ENCODE data around the gene GNPTG.
A peak's percentile ranks its signal among the peaks of the same experiment; 100 is the strongest.

Gene GNPTG

DNA sequence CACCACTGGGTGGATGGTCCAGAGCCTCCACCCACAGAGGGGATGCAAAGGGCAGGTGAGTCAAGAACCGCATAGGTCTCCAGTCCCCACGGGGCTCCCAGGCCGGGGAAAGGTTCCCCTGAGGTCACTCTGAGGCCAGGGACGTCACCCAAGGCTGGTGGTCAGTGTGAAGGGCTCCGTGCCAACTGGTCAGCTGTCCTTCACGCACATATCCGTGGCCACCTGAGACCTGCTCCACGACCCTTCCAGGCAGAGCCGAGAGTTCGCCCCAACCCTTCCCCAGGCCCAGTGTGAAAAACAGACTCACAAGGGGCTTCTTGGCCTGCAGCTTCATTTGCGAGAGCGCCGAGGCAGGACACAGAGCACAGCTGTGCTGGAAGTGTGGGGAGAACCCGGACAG, 2.8 kb upstream of the GNPTG start:
- DNase-seq (ENCODE audit: low read depth, low spot score), result no peak
- WGBS (ENCODE audit: insufficient coverage, insufficient read length), result no CpG with 5 or more reads among the region's 14 CpGs
- H3K4me3 ChIP-seq (ENCODE audit: low read length), result no peak overlapping the region
- peaks cover 12% of the 10 kb centered on the region for H3K36me3 ChIP-seq (ENCODE audit: control insufficient read depth, insufficient read depth, low read length)
- no peaks in the 10 kb centered on the region for H3K27me3 ChIP-seq (ENCODE audit: control insufficient read depth, insufficient read depth, low read length)
- no peaks in the 10 kb centered on the region for H3K9me3 ChIP-seq (ENCODE audit: control insufficient read depth, insufficient read depth, low read length)
- no peak overlapping the region for H3K27ac ChIP-seq (ENCODE audit: low read length)
- peaks cover 2% of the 10 kb centered on the region for H3K4me1 ChIP-seq (ENCODE audit: control insufficient read depth, insufficient read depth, low read length)

DNA sequence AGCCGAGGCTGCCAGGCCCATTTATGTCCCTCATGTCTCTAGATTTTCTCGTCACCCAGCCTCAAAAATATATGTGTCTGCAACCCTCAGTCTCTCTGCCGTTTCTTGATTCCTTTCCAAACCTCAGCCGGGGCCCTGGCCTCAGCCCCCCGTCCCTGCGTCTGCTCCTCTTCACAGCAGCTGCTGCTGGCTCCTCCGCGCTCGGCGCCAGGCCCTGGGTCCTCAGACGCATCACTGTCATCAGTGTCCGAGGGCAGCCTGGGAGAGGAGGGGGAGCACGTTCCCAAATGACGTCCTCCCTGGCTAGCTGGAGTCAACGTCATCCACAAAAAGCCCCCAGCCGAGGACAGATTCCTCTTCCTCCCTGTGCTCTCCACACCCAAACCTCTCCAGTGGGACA, 2.4 kb upstream of the GNPTG start:
- peaks cover 2% of the 10 kb centered on the region for H3K4me1 ChIP-seq (ENCODE audit: control insufficient read depth, insufficient read depth, low read length)
- peaks cover 12% of the 10 kb centered on the region for H3K36me3 ChIP-seq (ENCODE audit: control insufficient read depth, insufficient read depth, low read length)
- no peaks in the 10 kb centered on the region for H3K9me3 ChIP-seq (ENCODE audit: control insufficient read depth, insufficient read depth, low read length)
- whole genome bisulfite sequencing (ENCODE audit: insufficient coverage, insufficient read length), result no CpG with 5 or more reads among the region's 16 CpGs
- no peaks in the 10 kb centered on the region for H3K27me3 ChIP-seq (ENCODE audit: control insufficient read depth, insufficient read depth, low read length)
- DNase-seq (ENCODE audit: low read depth, low spot score), result no peak
- H3K27ac ChIP-seq (ENCODE audit: low read length), result no peak overlapping the region
- H3K4me3 ChIP-seq (ENCODE audit: low read length), result no peak overlapping the region

DNA sequence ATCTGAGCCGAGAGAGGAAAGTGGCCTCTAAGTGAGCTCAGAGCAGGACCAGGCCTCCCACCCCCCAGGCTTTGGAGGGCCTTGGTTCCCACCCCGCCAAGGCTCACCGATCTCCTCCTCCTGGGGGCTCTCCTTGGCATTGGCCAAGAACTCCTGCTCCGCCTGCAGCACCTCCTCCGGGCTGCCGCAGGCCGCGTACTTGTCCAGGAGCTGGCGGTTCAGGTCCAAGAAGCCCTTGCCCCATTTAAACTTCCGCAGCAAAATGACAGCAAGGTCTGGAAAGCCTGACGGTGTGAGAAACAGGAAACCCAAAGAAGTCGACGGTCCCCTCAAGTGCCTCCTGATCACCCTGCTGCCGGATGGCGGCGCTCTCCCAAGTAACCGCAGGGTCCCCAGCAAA, 1.8 kb upstream of the GNPTG start:
- DNase-seq (ENCODE audit: low read depth, low spot score), result no peak
- Histone ChIP-seq H3K4me1 (ENCODE audit: control insufficient read depth, insufficient read depth, low read length) (peaks cover 2% of the 10 kb centered on the region), H3K27ac (ENCODE audit: low read length) (no peak overlapping the region), H3K27me3 (ENCODE audit: control insufficient read depth, insufficient read depth, low read length) (no peaks in the 10 kb centered on the region), H3K36me3 (ENCODE audit: control insufficient read depth, insufficient read depth, low read length) (peaks cover 12% of the 10 kb centered on the region), H3K9me3 (ENCODE audit: control insufficient read depth, insufficient read depth, low read length) (no peaks in the 10 kb centered on the region), H3K4me3 (ENCODE audit: low read length) (no peak overlapping the region)
- no CpG with 5 or more reads among the region's 17 CpGs for WGBS (ENCODE audit: insufficient coverage, insufficient read length)

DNA sequence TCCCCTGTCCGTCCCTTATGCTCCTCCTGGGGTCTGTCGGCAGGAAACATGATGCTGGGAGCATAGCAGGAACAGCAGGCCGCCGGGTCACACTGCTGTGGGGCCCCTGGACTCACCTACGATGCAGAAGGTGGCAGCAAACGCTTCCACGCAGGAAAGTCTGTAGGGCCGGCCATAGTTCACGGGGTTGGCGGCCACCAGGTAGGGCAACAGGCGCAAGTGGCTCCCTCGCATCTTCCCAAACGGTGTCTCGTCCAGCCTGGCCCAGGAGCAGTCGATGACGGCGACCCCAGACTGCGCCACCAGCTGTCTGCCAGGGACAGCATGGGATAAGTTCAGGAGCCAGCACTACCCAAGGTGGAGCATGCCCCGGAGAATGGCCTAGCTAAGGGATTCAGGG, 1.0 kb upstream of the GNPTG start:
- no peaks in the 10 kb centered on the region for H3K9me3 ChIP-seq (ENCODE audit: control insufficient read depth, insufficient read depth, low read length)
- H3K4me3 ChIP-seq (ENCODE audit: low read length), result peak overlapping the region; percentile 98; the same call in 1 of the 2 replicates
- H3K4me1 ChIP-seq (ENCODE audit: control insufficient read depth, insufficient read depth, low read length), result peaks cover 2% of the 10 kb centered on the region
- no peak overlapping the region for H3K27ac ChIP-seq (ENCODE audit: low read length)
- no peak for DNase-seq (ENCODE audit: low read depth, low spot score)
- peaks cover 12% of the 10 kb centered on the region for H3K36me3 ChIP-seq (ENCODE audit: control insufficient read depth, insufficient read depth, low read length)
- no peaks in the 10 kb centered on the region for H3K27me3 ChIP-seq (ENCODE audit: control insufficient read depth, insufficient read depth, low read length)
- WGBS (ENCODE audit: insufficient coverage, insufficient read length), result no CpG with 5 or more reads among the region's 19 CpGs

DNA sequence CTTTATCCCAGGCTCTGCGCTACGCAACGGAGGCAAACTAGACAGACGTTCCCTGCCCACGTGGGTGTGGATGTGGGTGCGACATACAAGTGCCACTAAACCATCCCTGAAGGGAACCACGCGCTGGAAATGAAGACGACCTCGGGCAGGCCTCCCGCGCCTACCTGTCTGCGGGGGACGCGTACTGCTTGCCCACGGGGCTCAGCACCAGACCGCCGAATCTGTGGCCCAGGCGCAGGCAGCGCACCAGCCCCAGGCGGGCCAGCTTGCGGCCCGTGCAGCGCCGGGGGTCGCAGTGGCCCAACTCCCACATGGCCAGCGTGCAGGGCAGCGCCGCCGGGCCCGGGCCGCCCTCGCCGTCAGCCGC, 533 bp upstream of the GNPTG start:
- Histone ChIP-seq H3K27ac (ENCODE audit: low read length) (no peak overlapping the region), H3K9me3 (ENCODE audit: control insufficient read depth, insufficient read depth, low read length) (no peaks in the 10 kb centered on the region), H3K36me3 (ENCODE audit: control insufficient read depth, insufficient read depth, low read length) (peaks cover 12% of the 10 kb centered on the region), H3K27me3 (ENCODE audit: control insufficient read depth, insufficient read depth, low read length) (no peaks in the 10 kb centered on the region), H3K4me3 (ENCODE audit: low read length) (peak overlapping the region; percentile 98), H3K4me1 (ENCODE audit: control insufficient read depth, insufficient read depth, low read length) (peaks cover 2% of the 10 kb centered on the region)
- no CpG with 5 or more reads among the region's 35 CpGs for WGBS (ENCODE audit: insufficient coverage, insufficient read length)
- no peak for DNase-seq (ENCODE audit: low read depth, low spot score)

DNA sequence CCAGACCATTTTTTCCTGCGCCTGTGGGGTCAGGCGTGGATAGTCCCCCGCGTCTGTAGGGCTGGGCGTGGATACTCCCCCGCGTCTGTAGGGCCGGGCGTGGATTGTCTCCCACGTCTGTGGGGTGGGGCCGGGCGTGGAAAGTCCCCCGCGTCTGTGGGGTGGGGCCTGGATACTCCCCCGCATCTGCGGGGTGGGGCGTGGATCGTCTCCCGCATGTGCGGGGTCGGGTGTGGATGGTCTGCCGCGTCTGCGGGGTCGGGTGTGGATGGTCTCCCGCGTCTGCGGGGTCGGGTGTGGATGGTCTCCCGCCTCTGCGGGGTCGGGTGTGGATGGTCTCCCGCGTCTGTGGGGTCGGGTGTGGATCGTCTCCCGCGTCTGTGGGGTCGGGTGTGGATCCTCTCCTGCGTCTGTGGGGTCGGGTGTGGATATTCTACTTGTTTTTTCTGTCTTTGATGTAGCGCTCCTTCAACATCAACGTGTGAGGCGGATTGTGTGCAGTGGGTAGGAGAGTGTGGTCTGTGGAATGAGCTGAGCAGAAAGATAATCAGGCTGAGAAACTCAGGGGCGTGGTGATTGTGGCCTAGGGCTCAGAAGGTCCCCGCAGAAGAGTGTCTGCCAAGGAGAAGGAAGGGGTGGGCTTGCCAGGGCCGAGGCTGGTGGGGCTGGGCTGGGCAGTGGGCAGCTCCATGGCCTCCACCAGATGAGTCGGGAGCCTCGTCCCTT, 3.2 kb downstream of the GNPTG start:
- WGBS (ENCODE audit: insufficient coverage, insufficient read length), result no CpG with 5 or more reads among the region's 49 CpGs

DNA sequence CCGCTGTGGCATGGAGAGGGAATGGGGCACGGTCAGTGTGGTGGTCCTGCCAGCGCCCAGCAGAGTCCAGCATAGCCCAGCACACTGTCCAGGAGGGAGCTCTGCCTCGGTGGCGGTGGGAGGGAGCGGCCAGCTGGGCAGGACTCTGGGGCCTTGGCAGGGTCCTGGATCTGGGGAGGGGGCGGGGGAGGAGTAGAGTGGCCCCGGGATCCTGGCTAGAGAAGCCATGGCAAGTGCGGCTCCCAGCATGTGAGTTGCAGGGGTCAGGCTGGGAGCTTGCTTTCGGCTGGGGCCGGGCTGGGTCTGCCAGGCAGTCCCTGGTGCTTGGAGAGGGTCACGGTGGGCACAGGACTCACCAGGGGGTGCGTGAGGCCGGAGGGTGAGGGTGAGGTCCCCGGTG, 3.9 kb downstream of the GNPTG start:
- Histone ChIP-seq H3K4me1 (ENCODE audit: control insufficient read depth, insufficient read depth, low read length) (peaks cover 2% of the 10 kb centered on the region), H3K4me3 (ENCODE audit: low read length) (no peak overlapping the region), H3K27me3 (ENCODE audit: control insufficient read depth, insufficient read depth, low read length) (no peaks in the 10 kb centered on the region), H3K36me3 (ENCODE audit: control insufficient read depth, insufficient read depth, low read length) (peaks cover under 1% of the 10 kb centered on the region; the same call in 1 of the 2 replicates), H3K9me3 (ENCODE audit: control insufficient read depth, insufficient read depth, low read length) (no peaks in the 10 kb centered on the region), H3K27ac (ENCODE audit: low read length) (no peak overlapping the region)
- no CpG with 5 or more reads among the region's 15 CpGs for WGBS (ENCODE audit: insufficient coverage, insufficient read length)
- no peak for DNase-seq (ENCODE audit: low read depth, low spot score)

More for the DNA sequence above, 3.2 kb downstream of the GNPTG start:
- no peak for DNase-seq (ENCODE audit: low read depth, low spot score)
- Histone ChIP-seq H3K36me3 (ENCODE audit: control insufficient read depth, insufficient read depth, low read length) (no peaks in the 10 kb centered on the region; the same call in 1 of the 2 replicates), H3K4me3 (ENCODE audit: low read length) (no peak overlapping the region), H3K4me1 (ENCODE audit: control insufficient read depth, insufficient read depth, low read length) (peaks cover 2% of the 10 kb centered on the region), H3K27me3 (ENCODE audit: control insufficient read depth, insufficient read depth, low read length) (no peaks in the 10 kb centered on the region), H3K27ac (ENCODE audit: low read length) (no peak overlapping the region), H3K9me3 (ENCODE audit: control insufficient read depth, insufficient read depth, low read length) (no peaks in the 10 kb centered on the region)

DNA sequence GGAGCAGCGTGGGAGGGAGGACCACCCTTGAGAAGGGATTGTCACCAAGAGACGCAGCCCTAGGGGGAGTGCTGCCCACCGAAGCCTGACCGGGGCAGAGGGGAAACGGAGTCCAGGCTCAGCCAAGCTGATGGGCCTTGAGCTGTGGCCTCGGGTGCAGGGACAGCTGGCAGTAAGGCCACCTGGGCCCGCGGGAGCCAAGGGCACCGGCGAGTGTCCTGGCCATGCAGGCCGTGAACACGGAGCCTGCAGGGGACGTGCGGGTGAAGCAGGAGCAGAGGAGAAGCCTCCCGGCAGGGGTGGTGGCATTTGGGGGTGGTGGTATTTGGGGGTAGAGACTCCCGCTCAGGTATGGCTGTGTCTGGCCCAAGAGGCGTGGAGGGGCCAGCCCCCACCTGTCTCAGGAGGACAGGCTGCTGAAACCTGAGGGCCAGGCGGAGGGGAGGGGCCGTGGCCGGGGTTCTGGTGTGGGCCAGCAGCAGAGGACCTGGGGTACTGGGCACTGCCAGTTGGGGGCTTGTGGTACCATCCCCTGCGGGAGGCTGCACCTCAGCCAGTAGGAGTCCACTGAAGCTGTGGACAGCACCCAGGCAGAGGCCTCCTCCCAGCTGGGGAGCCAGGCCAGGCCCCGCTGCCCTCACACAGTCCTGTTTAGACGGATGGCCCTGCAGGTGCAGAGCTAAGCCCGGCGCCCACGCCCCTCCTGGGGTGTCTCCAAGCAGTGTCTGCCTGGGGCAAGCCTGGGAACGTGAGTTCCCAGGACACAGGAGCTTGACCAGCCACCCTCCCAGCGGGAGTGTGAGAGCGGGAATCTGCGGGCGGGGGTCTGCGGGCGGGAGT, 4.5 kb downstream of the GNPTG start:
- H3K4me1 ChIP-seq (ENCODE audit: control insufficient read depth, insufficient read depth, low read length), result no peaks in the 10 kb centered on the region; the same call in 1 of the 2 replicates
- H3K9me3 ChIP-seq (ENCODE audit: control insufficient read depth, insufficient read depth, low read length), result no peaks in the 10 kb centered on the region
- no CpG with 5 or more reads among the region's 33 CpGs for whole genome bisulfite sequencing (ENCODE audit: insufficient coverage, insufficient read length)
- H3K27me3 ChIP-seq (ENCODE audit: control insufficient read depth, insufficient read depth, low read length), result no peaks in the 10 kb centered on the region
- H3K4me3 ChIP-seq (ENCODE audit: low read length), result no peak overlapping the region
- H3K27ac ChIP-seq (ENCODE audit: low read length), result no peak overlapping the region
- no peak for DNase-seq (ENCODE audit: low read depth, low spot score)
- H3K36me3 ChIP-seq (ENCODE audit: control insufficient read depth, insufficient read depth, low read length), result peaks cover 2% of the 10 kb centered on the region; the same call in 1 of the 2 replicates

DNA sequence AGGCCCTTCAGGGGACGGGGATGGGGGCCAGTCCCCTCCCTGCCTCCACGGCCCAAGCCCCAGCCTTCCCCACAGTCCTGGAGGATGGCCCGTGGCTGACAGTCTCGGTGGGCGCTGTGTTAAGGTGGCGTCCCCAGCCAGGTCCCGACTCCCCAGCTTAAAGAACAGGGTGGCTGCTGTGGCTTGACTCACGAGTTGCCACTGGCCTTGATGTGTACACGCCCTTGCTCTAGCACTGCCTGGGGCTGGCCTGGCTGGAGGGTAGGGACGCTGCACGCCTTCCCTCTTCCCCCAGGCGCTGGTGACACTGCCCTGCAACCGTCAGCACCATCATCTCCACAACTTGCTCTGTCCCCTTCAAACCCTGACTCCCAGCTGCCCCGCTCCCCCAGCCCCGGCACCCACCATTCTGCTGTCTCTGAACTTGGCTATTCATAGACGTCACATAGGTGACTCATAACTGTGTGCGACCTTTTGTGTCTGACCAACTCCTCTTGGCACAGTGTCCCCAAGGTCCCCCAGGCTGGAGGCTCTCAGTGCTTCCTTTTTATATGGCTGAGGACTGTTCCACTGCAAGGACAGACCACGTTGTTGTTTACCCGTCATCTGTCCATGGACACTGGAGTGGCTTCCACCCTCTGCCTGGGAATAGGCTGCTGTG, 6.3 kb downstream of the GNPTG start:
- no CpG with 5 or more reads among the region's 19 CpGs for WGBS (ENCODE audit: insufficient coverage, insufficient read length)
- H3K4me3 ChIP-seq (ENCODE audit: low read length), result no peak overlapping the region
- DNase-seq (ENCODE audit: low read depth, low spot score), result no peak
- no peaks in the 10 kb centered on the region for H3K9me3 ChIP-seq (ENCODE audit: control insufficient read depth, insufficient read depth, low read length)
- H3K27me3 ChIP-seq (ENCODE audit: control insufficient read depth, insufficient read depth, low read length), result no peaks in the 10 kb centered on the region
- H3K4me1 ChIP-seq (ENCODE audit: control insufficient read depth, insufficient read depth, low read length), result no peaks in the 10 kb centered on the region; the same call in 1 of the 2 replicates
- no peak overlapping the region for H3K27ac ChIP-seq (ENCODE audit: low read length)
- H3K36me3 ChIP-seq (ENCODE audit: control insufficient read depth, insufficient read depth, low read length), result peaks cover 13% of the 10 kb centered on the region

DNA sequence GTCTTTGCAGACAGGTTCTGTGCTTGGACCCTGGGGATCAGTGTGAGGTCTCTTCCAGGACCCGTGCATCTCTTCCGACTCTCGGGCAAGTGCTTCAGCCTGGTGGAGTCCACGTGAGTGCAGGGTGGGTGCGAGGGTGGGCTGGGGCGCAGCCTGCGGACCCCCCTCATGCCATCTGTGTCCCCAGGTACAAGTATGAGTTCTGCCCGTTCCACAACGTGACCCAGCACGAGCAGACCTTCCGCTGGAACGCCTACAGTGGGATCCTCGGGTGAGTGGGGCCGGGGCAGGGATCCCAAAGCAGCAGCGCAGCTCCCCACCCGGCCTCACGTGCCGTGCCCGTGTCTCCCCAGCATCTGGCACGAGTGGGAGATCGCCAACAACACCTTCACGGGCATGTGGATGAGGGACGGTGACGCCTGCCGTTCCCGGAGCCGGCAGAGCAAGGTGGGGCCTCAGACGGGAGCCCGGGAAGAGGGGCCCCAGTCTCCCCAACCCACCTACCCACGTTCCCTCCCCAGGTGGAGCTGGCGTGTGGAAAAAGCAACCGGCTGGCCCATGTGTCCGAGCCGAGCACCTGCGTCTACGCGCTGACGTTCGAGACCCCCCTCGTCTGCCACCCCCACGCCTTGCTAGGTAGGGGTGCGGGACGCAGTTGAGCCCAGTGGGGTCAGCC, 10.1 kb downstream of the GNPTG start:
- H3K36me3 ChIP-seq (ENCODE audit: control insufficient read depth, insufficient read depth, low read length), result peaks cover 35% of the 10 kb centered on the region
- no peaks in the 10 kb centered on the region; the same call in 1 of the 2 replicates for H3K4me1 ChIP-seq (ENCODE audit: control insufficient read depth, insufficient read depth, low read length)
- no CpG with 5 or more reads among the region's 43 CpGs for WGBS (ENCODE audit: insufficient coverage, insufficient read length)
- H3K4me3 ChIP-seq (ENCODE audit: low read length), result no peak overlapping the region
- H3K27ac ChIP-seq (ENCODE audit: low read length), result no peak overlapping the region
- H3K9me3 ChIP-seq (ENCODE audit: control insufficient read depth, insufficient read depth, low read length), result no peaks in the 10 kb centered on the region
- DNase-seq (ENCODE audit: low read depth, low spot score), result no peak
- H3K27me3 ChIP-seq (ENCODE audit: control insufficient read depth, insufficient read depth, low read length), result no peaks in the 10 kb centered on the region
